GM18951 (cell line): ENCODE results near the gene TMEM235.

Source experiments
- POLR2A ChIP-seq: IDR thresholded peaks from 4 replicates; pipeline ENCODE4 v1.6.1; 2011; ENCODE audit warnings: mild to moderate bottlenecking; ENCODE audit not compliant: insufficient read length, insufficient read depth; ENCODE audit errors: extremely low read depth
- in situ Hi-C: fragments of 300-500 bp; cut with MboI; formaldehyde crosslinking; loops from one replicate; pipeline ENCODE4 v1.12.0; 2022; ENCODE audit warnings: low sequenced_read_pairs, mixed read lengths, inconsistent platforms; ENCODE audit not compliant: unreplicated experiment

The TMEM235 gene

DNA sequence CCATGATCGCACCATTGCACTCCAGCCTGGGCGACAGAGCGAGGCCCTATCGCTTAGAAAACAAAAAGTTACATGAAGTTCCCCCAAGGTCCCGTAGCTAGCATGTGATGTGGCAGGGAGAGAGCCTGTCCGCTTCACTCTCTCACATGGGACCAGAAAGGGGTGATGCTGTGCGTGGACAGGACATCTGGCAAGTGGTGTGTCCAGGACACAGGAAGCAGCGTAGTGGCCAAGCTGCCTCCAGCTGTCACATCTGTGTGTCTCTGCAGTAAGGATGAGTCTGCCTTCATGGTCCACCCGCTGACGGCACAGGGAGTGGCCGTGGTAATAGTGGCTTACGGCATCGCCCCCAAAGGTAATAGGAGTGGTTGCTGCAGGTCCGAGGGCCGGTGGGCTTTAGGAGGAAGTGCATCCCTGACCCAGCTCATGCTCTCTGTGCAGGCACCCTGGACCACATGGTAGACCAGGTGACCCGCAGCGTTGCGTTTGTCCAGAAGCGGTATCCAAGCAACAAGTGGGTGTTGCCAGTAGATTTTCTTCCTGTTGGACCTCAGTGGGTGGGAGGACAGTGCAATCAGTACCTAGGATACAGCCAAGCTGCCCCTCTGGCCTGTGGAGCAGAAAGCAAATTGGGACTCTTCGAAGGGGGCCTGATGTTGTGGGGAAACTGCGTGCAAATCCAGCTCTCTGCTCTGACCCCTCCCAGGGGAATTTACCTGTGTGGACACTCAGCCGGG is 26.9 kb upstream of the TMEM235 start:
- TF ChIP-seq POLR2A = no peak
- in situ Hi-C loops = no loop called here

DNA sequence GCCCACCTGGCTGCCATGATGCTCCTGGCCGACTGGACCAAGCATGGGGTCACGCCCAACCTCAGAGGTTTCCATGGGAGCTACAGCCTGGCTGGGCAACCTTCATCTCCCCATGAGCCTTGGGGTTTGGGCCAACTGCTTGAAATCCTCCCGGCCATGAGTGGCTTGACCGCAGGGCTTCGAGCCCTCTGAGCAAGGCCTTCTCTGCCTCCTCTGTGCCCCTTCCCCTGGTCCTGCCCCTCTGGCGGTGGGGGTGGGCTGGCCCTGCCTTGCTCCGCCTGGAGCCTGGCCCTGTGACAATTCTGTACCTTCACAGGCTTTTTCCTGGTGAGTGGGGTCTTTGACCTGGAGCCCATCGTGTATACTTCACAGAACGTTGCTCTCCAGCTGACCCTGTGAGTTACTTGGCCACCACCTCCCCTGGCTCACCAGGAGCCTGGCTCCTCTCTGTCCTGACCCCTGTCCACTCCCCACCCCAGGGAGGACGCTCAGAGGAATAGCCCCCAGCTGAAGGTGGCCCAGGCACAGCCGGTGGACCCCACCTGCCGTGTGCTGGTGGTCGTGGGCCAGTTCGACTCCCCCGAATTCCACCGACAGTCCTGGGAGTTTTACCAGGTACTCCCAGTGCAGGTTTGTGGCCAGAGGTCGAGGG is 26.2 kb upstream of the TMEM235 start:
- TF ChIP-seq POLR2A = no peak
- in situ Hi-C loops = no loop called here

DNA sequence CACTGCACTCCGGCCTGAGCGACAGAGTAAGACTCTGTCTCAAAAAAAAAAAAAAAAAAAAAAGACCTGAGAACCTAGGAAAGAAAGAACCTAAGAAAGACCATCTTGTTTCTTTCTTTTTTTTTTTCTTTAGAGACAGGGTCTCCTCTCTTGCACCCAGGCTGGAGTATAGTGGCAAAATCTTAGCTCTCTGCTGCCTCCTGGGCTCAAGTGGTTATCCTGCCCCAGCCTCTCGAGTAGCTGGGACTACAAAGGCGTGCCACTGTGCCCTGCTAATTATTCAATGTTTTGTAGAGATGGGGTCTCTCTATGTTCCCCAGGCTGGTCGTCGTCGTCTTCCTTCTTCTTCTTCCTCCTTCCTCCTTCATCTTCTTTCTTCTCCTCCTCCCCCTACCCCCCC is 25.1 kb upstream of the TMEM235 start:
- in situ Hi-C loops = no loop called here

DNA sequence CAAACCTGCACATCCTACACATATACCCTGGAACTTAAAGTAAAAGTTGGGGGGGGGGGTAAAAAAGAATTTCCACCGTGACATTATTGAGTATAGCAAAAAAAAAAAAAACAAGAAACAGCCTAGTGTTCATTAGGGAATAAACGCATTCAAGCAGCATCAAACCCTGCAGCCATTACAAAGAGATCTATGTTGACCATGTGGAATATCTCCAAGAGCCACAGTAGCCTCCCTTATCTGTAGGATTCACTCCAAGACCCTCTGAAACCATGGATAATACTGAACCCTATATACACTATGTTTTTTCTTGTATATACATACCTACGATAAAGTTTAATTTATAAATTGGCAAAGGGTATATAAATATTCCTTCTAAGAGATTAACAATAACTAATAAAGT is 22.9 kb upstream of the TMEM235 start:
- TF ChIP-seq POLR2A = no peak
- in situ Hi-C loops = no loop called here

More for the DNA sequence above, 25.1 kb upstream of the TMEM235 start:
- no peak for TF ChIP-seq POLR2A

DNA sequence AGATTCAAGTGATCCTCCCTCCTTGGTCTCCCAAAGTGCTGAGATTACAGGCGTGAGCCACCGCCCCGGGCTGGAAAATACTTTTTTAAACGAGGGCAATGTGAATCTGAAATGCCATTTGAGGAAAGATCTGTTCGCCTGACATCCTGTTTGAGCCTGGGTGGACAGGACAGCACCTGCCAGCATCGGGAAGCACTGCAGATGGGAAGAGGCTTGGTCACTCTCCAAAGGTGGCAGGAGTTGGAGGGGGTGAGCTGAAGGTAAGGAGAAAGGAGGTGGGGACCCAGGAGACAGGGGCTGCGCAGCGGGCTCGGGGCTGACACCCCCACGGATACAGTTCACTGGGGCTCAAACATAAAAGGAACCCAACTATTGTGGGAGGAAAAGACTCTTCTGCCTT is 21.3 kb upstream of the TMEM235 start:
- in situ Hi-C loops = no loop called here

DNA sequence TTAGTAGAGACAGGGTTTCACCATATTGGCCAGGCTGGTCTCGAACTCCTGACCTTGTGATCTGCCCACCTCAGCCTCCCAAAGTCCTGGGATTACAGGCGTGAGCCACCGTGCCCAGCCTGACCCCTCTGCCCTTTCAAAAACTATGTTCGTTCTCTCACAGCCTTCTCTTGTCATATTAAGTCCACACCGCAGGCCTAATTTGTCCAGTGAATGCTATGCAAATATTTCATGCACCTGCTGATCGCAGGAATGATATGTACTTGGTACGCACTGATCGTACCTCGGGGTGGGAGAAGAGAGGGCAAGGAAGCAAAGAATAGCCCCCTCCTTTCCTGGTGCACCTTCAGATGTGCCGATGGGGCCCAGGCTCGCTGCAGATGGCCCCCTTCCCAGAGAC is 20.4 kb upstream of the TMEM235 start:
- TF ChIP-seq POLR2A = no peak
- in situ Hi-C loops = no loop called here

More for the DNA sequence above, 21.3 kb upstream of the TMEM235 start:
- no peak for TF ChIP-seq POLR2A

DNA sequence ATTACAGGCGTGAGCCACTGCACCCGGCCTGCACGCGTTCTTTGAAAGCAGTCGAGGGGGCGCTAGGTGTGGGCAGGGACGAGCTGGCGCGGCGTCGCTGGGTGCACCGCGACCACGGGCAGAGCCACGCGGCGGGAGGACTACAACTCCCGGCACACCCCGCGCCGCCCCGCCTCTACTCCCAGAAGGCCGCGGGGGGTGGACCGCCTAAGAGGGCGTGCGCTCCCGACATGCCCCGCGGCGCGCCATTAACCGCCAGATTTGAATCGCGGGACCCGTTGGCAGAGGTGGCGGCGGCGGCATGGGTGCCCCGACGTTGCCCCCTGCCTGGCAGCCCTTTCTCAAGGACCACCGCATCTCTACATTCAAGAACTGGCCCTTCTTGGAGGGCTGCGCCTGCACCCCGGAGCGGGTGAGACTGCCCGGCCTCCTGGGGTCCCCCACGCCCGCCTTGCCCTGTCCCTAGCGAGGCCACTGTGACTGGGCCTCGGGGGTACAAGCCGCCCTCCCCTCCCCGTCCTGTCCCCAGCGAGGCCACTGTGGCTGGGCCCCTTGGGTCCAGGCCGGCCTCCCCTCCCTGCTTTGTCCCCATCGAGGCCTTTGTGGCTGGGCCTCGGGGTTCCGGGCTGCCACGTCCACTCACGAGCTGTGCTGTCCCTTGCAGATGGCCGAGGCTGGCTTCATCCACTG is 17.3 kb upstream of the TMEM235 start, which contains the start of gene BIRC5:
Gene BIRC5, plus strand, starts transcription at position 238 of the 690 bp plus-strand sequence. Its CDS starts 64 bp downstream, at position 302.
- peak; percentile 75 for TF ChIP-seq POLR2A
- in situ Hi-C loops = no loop called here

DNA sequence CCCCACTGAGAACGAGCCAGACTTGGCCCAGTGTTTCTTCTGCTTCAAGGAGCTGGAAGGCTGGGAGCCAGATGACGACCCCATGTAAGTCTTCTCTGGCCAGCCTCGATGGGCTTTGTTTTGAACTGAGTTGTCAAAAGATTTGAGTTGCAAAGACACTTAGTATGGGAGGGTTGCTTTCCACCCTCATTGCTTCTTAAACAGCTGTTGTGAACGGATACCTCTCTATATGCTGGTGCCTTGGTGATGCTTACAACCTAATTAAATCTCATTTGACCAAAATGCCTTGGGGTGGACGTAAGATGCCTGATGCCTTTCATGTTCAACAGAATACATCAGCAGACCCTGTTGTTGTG is 16.7 kb upstream of the TMEM235 start:
- no peak for TF ChIP-seq POLR2A
- in situ Hi-C loops = no loop called here

DNA sequence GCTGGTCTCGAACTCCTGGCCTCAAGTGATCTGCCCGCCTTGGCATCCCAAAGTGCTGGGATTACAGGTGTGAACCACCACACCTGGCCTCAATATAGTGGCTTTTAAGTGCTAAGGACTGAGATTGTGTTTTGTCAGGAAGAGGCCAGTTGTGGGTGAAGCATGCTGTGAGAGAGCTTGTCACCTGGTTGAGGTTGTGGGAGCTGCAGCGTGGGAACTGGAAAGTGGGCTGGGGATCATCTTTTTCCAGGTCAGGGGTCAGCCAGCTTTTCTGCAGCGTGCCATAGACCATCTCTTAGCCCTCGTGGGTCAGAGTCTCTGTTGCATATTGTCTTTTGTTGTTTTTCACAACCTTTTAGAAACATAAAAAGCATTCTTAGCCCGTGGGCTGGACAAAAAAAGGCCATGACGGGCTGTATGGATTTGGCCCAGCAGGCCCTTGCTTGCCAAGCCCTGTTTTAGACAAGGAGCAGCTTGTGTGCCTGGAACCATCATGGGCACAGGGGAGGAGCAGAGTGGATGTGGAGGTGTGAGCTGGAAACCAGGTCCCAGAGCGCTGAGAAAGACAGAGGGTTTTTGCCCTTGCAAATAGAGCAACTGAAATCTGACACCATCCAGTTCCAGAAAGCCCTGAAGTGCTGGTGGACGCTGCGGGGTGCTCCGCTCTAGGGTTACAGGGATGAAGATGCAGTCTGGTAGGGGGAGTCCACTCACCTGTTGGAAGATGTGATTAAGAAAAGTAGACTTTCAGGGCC is 11.9 kb upstream of the TMEM235 start:
- no peak for TF ChIP-seq POLR2A

DNA sequence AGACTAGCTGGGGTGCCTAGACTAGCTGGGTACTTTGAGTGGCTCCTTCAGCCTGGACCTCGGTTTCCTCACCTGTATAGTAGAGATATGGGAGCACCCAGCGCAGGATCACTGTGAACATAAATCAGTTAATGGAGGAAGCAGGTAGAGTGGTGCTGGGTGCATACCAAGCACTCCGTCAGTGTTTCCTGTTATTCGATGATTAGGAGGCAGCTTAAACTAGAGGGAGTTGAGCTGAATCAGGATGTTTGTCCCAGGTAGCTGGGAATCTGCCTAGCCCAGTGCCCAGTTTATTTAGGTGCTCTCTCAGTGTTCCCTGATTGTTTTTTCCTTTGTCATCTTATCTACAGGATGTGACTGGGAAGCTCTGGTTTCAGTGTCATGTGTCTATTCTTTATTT is 8.4 kb upstream of the TMEM235 start:
- TF ChIP-seq POLR2A = no peak
- in situ Hi-C loops = no loop called here

More for the DNA sequence above, 11.9 kb upstream of the TMEM235 start:
- in situ Hi-C loops = no loop called here

DNA sequence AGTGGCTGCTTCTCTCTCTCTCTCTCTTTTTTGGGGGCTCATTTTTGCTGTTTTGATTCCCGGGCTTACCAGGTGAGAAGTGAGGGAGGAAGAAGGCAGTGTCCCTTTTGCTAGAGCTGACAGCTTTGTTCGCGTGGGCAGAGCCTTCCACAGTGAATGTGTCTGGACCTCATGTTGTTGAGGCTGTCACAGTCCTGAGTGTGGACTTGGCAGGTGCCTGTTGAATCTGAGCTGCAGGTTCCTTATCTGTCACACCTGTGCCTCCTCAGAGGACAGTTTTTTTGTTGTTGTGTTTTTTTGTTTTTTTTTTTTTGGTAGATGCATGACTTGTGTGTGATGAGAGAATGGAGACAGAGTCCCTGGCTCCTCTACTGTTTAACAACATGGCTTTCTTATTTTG is 7.7 kb upstream of the TMEM235 start:
- TF ChIP-seq POLR2A = no peak

DNA sequence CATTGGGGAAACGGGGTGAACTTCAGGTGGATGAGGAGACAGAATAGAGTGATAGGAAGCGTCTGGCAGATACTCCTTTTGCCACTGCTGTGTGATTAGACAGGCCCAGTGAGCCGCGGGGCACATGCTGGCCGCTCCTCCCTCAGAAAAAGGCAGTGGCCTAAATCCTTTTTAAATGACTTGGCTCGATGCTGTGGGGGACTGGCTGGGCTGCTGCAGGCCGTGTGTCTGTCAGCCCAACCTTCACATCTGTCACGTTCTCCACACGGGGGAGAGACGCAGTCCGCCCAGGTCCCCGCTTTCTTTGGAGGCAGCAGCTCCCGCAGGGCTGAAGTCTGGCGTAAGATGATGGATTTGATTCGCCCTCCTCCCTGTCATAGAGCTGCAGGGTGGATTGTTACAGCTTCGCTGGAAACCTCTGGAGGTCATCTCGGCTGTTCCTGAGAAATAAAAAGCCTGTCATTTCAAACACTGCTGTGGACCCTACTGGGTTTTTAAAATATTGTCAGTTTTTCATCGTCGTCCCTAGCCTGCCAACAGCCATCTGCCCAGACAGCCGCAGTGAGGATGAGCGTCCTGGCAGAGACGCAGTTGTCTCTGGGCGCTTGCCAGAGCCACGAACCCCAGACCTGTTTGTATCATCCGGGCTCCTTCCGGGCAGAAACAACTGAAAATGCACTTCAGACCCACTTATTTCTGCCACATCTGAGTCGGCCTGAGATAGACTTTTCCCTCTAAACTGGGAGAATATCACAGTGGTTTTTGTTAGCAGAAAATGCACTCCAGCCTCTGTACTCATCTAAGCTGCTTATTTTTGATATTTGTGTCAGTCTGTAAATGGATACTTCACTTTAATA is 7.0 kb upstream of the TMEM235 start:
- in situ Hi-C loops = no loop called here
- no peak for TF ChIP-seq POLR2A

More for the DNA sequence above, 7.7 kb upstream of the TMEM235 start:
- in situ Hi-C loops = no loop called here
